DMS114 treated with DMSO at 0.1 percent for 48 hours (cell line): Measurements from ENCODE around the gene CELF6.
"Not testable (repeated sequence)": the region's sequence is repeated elsewhere in the genome, so short reads cannot be mapped to it uniquely, and the experiment has no call there.

Experiments
- DNase-seq: peaks from one replicate; lab custom pipeline; 2025; ENCODE audit not compliant: unreplicated experiment; lab: John Stamatoyannopoulos, UW

CELF6 gene

GRCh38 chr15:72318408-72318942 is 1.5 kb downstream of the CELF6 start:
- DNase-seq, result no peak

GRCh38 chr15:72315706-72316370 is 4.1 kb downstream of the CELF6 start:
- DNase-seq, result no peak

- DNase-seq, result no peak
Observed at GRCh38 chr15:72313881-72314280, 6.1 kb downstream of the CELF6 start.

GRCh38 chr15:72313448-72313840 is 6.5 kb downstream of the CELF6 start:
- DNase-seq, result no peak

GRCh38 chr15:72312605-72313447 is 7.1 kb downstream of the CELF6 start:
- peak; percentile 67 for DNase-seq

- DNase-seq, result no peak
Observed at GRCh38 chr15:72307026-72307425, 12.9 kb downstream of the CELF6 start.

- no peak for DNase-seq
Observed at GRCh38 chr15:72306211-72306785, 13.7 kb downstream of the CELF6 start.

GRCh38 chr15:72304596-72304995 is 15.4 kb downstream of the CELF6 start:
- no peak for DNase-seq

- no peak for DNase-seq
Observed at GRCh38 chr15:72302955-72303354, 17.0 kb downstream of the CELF6 start.

GRCh38 chr15:72289597-72290325 is 30.2 kb downstream of the CELF6 start:
- no peak for DNase-seq

GRCh38 chr15:72288796-72289596 is 31.0 kb downstream of the CELF6 start:
- no peak for DNase-seq

GRCh38 chr15:72285927-72286516 is 33.9 kb downstream of the CELF6 start:
- peak; percentile 18 for DNase-seq

- no peak for DNase-seq
Observed at GRCh38 chr15:72285402-72285801, 34.6 kb downstream of the CELF6 start.

- no peak for DNase-seq
Observed at GRCh38 chr15:72284781-72285180, 35.2 kb downstream of the CELF6 start.

GRCh38 chr15:72281713-72282112 is 38.2 kb downstream of the CELF6 start:
- no peak for DNase-seq

- DNase-seq, result no peak
Observed at GRCh38 chr15:72280751-72281150, 39.2 kb downstream of the CELF6 start.

- DNase-seq, result no peak
Observed at GRCh38 chr15:72278737-72279136, 41.2 kb downstream of the CELF6 start.

- no peak for DNase-seq
Observed at GRCh38 chr15:72276326-72276700, 43.6 kb downstream of the CELF6 start.

GRCh38 chr15:72275635-72276325 is 44.2 kb downstream of the CELF6 start:
- DNase-seq, result not testable (repeated sequence)

- DNase-seq, result no peak
Observed at GRCh38 chr15:72272997-72273352, 47.0 kb downstream of the CELF6 start.
